HG02938 (cell line): Measurements from ENCODE around the gene SHROOM3.
"Not testable (repeated sequence)": the region's sequence is repeated elsewhere in the genome, so short reads cannot be mapped to it uniquely, and the experiment has no call there.

Experiments used
- ATAC-seq: cut with Tn5 transposase; IDR thresholded peaks from one replicate; pipeline ENCODE4 v1.9.1; 2021; ENCODE audit warnings: mild to moderate bottlenecking, moderate library complexity; ENCODE audit not compliant: unreplicated experiment

Gene SHROOM3

DNA sequence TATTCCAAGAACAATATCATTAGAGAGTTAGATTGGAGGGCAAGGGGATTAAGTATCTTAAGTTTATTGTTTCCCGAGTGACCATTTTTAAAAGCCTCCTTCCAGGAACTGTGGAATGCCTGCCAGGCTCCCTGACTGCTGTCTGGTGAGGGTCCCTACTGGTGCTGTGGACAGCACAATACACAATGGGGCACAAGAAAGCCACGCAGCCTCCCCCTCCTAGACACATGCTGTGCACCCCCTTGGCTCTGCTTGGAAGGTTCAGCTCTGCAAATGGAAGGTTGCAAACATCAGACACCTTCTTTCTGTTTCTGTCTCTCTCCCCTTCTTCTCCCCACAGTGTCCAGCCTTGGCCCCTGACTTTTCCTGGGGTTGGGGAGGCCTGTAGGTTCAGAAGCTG, 153.2 kb downstream of the SHROOM3 start:
- no peak for ATAC-seq

DNA sequence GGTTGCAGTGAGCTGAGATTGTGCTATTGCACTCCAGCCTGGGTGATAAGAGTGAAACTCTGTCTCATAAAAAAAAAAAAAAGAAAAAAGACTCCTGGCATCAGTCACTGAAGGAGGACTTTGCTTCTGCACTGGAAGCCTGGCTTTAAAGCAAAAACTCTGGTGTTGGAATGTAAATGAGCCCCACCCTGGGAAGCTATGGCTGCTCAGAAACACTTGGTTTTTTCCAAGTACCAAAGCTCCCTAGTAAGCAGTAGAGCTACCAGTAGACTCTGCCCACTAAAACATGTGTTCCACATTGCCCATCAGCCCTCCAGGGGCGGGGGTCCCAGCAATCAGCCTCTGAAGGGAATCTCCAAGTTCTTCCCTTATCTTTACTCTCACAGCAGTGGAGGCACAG, 154.4 kb downstream of the SHROOM3 start:
- ATAC-seq: no peak

DNA sequence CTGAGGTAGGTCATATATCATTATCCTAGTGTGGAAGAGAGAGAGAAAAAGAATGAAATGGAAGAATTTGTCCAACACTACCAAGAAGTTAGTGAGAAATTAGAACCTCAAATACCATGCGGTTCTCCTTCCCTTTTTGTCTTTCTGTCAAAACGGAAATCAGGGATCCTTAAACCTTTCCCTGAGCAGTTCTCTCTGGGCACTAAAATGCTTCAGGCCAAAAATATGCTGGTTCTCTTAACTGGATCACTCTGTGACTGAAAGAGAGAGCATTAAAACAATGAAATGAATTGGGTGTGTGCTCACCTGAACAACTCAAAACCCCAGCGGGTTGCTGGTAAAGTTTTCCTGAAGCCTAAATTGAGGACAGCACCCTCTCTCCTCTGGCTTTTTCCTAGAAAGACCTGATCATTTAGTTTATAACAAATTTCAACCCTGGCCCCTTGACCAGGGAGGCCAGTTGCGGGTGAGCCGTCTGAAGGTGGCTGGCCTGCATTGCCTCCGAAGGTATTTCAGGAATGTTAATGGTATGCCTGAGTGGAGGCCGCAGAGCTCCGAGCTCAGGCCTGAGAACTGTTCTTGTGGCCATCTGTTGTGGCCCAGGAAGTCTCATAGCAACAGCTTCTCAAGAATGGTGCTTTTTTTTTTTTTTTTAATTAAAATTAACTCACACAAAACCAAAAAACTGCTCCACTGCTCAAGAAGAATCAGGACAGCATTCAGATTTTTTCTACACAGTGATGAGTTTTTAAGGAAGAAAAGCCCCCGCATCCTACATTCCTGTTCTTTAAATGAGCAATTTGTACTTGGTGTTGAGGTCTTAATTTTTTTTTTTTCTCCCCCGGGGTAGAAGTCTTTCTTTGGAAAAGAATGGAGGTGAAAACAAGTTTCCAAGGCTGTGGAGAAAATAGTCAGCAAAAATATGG, 155.1 kb downstream of the SHROOM3 start:
- no peak for ATAC-seq

DNA sequence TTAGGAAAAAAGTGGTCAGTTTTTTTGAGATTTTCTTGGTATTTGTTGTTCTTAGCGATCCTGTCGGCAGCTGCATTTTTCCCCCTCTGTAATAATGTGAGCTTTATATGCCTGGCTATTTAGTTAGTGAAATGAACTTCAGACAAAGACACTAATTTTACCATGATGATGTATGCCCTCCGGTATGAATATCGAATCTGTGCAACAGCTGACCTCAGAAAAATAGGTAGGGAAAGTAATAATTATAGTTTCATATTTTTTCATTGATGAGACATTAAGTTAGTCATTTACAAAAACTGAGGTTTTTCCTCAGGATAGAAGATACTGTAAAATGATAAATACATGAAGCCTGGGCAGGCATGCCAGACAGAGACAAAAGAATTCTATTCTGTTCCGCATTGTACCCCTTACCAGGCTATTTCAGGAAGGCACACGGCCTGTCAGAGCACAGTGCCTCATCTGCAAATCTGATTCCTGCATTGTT, 155.8 kb downstream of the SHROOM3 start:
- no peak for ATAC-seq

DNA sequence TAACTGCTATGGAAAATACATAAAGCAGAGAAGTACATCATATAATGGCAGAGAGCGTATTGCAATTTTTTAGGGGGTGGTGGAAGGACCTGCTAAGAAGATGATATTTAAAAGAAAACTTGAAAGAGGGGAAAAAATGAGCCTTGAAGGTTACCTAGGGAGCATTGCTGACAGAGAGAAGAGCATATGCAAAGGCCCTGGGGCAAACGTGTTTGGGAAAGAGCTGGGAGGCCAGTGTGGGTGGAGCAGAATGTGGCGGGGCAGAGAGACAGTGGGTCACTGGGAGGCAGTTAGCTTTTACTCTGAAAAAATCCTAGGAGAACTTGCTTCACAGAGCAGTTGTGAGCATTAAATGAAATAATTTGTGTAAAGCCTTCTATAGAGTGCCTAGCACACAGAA, 157.0 kb downstream of the SHROOM3 start:
- ATAC-seq: no peak

DNA sequence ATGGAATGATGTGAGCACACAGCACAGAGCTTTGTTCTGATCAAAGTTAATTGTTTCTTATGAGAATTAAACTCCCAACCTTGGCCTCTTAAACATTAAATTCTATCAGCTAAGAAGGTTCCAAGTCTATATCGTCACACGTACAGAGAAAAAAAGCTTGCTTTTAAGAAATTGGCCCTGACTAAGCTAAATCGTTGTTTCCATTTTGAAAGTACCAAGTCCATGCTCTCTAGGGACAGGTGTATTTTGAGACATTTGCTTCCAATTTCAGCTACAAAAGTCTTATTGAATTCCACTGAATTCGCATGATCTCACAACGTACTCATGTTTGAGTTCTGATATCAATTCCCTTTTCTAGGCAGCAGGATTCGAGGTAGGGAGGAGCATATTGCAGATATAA, 157.4 kb downstream of the SHROOM3 start:
- no peak for ATAC-seq

DNA sequence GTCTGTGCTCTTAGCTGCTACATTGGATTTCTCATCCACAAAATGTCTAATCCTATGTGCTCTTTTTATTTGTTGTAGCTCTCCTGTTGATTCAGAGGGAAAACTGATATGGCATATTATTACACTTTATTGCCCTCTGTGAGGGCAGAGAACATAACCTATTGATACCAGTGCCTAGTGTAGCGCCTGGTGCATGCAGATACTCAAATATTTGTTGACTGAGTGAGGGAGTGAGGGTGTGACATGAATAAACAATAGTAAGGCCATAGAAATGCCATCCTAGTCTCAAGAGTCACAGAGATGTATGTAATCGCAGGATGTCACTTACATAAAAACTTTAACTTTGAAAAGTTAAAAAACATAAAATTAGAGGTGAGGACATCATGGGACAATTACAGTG, 159.1 kb downstream of the SHROOM3 start:
- no peak for ATAC-seq

DNA sequence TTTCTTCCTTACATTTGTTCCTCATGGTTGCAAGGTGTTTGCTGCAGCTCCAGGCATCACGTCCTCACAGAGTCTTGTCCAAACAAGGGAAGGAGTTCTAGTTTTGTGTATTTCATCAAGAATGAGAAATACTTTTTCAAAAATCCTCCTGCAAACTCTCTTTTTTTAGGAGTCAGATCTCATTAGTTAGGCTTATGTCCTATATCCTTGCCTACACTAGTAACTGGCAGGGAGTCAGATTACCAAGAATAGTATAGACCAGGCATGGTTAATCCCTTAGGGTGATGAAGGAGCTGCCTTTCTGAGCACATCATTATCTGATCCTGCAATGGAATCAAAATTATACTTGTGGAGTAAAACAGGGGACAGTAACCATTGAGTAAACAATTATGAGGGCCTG, 160.4 kb downstream of the SHROOM3 start:
- ATAC-seq: no peak

DNA sequence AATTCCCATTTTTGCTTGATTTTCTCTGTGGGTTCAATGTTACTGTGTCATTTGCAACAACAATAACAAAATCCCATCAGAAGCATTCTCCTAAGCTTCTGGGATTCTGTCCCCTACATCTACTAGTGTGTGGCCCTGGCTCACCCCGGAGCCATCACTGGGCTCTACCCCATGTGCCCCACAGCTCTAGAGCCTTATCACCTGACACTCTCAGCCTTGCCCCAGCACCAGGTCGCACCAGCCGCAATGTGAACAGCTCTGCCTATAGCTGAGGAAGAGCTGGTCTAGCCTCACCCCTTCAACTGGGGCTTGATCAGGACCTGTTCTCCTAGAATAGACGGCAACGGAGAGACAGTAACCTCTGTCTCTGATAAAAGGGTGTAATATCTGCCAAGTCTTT, 161.7 kb downstream of the SHROOM3 start:
- no peak for ATAC-seq

DNA sequence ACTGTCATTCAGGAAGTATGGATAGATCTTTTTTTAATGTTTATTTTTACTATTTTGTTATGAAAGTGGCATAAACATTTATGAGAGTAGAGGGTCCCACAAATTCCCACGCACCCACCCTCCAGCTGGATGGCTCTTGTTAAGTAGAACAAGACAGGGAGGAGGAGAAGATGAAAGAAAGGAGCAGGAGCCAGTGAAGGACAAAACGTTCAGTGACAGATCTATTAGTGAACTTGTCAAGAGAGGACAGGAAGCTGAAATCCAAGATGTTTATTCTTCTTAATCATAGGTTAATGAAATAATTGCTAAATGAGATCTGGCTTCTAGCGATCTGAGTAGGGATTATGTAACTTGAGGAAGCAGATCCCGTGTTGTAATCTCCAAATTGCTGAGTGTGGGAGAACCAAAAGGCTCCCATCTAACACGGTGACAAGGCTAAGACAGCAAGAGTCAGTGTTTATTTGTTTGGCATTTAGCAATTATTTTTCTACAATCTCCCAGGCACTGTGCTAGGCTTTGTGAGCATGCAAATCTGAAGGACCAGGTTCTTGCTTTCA, 162.5 kb downstream of the SHROOM3 start:
- no peak for ATAC-seq

DNA sequence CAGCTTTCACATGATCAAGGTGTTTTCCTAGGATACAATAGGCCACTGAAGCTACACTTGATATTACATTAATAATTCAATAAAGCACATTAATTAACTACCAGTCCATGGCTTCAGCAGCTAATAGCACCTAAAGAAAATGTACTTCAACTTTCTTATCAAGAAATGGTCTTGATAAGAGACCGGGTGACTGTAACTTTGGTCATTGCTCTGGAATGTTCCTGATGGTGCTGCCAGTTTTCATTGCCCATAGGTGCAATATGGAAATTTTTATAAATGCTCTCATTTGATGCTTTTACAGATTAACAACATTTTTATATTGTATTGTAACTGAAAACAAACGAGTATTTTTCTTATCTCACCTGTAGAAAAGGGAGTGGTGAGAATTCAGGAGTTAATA, 165.4 kb downstream of the SHROOM3 start:
- no peak for ATAC-seq

DNA sequence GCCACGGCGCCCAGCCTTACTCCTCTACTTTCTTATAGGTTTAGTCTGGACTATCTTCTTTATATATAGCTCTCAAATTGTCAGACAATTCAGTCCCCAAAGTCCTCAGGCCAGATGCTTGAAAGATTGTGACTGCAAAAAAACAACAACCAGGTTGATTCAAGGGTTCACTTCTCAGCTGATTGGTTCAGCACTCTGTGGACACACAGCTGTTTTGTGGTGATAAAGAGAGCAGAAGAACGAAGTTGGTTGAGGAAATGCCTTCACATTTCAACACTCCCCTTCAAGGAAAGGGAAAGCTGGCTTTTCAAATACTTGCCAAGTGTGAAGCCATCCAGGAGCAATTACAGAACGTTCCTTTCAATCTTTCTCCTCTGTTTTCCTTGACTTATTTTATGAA, 166.8 kb downstream of the SHROOM3 start:
- no peak for ATAC-seq

DNA sequence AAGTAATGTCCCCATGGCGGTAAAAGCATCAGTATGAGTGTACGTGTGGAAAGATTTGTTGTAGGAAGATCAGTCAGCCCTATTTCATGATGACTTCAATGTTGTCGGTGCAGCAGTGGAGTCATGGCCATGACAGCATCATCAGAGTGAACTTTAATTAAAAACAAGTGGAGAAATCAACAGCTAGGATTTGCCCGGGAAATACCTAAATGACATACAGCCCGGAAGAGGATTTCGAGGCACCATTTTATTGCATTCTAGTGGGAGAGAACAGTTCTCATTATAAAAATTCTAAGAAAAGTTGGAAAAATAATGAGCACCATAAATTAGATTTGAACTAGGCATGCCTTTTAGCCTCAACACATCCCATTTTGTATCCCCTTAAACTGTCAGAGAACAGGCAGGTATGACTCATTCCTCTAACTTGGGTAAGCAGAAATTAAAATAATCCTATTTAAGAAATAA, 170.1 kb downstream of the SHROOM3 start:
- ATAC-seq: no peak

DNA sequence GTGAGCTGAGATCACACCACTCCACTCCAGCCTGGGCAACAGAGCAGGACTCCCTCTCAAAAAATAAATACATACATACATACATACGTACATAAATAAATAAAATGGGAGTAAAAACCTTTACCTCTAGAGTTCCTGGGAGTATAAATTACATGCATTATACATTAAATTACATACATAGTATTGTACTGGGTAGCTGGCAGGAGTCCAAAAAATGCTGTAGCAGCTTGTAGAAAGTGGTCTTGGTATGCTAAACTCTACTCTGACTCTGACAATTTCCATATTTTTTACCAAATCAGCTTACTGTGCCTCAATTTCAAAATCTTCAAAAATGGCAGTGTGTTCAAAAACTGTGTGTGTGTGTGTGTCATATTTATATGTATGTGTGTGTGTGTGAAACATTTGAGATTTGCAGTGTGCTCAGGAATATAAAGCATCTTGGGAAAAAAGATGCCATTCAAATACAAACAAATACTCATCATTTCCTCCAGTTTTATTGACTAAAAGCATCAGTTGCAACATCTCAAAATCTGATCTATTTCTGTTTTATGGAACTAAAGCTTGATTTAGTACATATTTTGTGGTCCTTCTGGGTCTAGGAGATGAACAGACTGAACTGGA, 171.7 kb downstream of the SHROOM3 start:
- ATAC-seq: no peak

DNA sequence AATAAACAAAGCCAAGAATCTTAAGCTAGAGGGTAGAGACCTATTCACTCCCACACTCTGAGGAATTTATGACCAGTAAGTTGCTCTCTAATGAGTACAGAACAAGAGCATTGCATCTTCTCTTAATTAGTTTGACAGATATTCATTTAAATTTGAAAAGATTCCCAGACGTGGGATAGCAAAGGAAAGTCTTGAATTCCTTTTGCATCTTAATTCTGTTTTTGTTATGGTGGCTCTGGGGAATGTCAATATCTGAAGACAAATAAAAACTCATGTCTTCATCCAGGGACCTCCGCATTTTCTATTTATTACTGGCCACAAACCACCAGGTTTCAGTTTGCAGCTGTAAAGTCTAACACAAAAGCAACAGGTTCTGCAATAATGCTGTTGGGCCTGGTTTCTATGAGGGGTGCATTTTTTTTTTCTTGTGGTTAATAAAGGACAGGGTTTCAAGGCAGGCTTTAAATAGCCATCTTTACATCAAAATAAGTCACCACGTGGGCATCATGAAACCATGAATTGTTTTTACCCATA, 172.3 kb downstream of the SHROOM3 start:
- ATAC-seq: peak; percentile 95

DNA sequence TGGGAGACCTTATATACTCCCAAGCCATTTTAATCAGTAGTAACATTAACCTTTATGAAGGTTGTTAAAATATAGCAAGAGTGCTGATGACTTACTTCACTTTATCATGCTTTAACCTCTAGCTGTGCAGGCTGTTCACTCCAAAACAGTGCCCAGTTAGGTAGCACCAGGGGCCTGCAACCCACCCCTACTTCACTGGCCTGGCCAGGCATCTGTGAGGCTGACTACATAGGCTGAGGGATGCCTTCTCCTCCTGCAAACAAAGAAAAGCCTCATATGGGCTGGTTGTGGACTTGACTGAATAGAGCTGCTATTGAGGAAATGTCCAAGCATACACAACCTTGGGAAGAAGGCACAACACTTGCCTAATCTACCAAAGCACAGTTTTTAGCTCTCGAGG, 172.8 kb downstream of the SHROOM3 start:
- ATAC-seq: no peak

DNA sequence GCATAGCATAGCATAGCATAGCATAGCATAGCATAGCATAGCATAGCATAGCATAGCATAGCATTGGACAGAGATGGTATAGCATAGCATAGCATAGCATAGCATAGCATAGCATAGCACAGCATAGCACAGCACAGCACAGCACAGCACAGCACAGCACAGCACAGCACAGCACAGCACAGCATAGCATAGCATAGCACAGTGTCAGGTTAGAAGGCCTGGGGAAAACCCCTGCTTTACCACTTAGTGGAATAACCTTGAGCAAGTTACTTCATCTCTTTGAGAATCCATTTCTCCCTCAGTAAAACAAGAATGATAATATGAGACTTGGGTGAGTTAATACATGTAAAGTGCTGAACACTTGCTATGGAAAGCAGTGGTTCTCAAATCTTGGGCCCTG, 173.5 kb downstream of the SHROOM3 start:
- ATAC-seq: not testable (repeated sequence)

DNA sequence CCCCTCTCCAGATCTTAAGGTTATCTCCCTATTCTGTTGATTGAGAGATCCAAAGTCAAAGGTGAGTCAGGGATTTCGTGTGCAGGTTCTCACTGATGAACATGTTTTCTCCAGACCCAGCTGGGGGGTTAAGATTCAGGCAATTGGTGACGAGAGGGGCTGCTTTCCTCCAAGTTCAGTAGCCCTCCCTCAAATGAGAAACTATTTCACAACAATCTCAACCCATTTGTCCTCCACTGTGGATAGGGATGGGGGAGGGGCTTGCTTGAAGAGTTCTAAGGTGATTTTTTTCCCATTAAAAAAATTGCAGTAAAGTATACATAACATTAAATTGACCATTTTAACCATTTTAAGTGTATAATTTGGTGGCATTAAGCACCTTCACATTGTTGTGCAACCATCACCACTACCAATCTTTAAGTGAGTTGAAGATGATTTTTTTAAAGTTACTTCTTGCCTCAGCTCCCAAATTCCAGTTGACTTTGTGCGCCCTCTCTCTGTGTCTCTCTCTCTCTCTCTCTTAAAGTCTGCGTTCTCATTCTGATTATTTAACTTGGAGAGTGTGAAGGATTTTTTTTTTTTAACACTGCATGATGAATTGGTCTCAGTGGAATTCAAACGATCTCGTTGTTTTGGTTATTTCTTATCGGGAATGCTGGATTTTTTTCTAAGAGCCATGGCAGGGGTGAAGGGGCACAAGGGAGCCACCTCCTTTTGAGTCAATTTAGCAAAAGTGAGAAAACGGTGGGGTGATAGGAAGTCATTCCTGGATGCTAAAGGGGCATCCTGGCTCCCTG, 175.9 kb downstream of the SHROOM3 start:
- ATAC-seq: no peak

DNA sequence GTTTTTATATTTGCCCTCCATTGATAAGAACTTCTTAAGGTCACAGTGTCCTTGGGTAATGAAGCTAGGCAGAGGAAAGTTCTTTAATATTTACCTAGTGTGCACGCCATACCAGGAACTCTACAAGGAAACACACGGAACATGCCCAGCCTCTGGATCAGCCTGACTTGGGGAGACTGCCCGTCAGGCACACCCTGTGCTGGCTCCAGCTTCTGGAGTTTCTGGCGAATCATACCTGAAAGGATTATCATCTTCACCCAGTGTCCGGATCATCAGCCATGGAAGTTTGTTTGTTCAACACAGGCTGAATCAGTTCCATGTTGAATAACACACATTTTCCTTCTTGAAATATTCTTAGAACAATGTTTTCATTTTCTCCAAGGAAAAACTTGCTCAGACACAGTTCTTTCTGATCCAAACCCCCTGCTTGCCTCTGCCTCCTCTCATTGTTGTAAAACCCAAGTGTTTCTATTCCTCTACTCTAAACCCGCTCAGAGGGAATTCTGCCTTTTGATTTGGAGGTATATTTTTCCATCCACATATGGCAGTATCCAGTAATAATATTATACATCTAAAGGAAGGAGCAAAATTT, 176.7 kb downstream of the SHROOM3 start:
- ATAC-seq: no peak

DNA sequence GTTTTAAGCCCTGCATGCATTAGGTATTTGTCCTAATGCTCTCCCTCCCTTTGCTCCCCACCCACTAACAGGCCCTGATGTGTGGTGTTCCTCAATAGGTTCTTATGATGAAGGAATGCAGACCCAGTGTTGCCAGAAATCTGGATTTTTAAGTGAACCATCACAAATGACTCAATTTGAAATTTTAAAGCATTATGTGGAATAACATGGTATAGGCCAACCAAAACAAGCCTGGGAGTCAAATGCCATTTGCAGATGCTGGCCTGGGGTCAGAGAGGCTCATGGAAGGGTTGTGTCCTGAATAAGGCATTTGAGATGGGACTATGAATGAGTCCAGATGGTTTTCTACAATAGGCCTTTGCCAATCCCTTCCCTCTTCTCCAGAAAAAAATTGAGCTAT, 179.6 kb downstream of the SHROOM3 start:
- no peak for ATAC-seq
